HepG2 (cell line): Measurements from ENCODE around the gene OR2F2. TPM values are rescaled to one million over a fixed set of nuclear protein-coding genes. Genes with fewer than 3 reads are reported as not detected.

Experiments used
- ARNT ChIP-seq: fragments of 450-650 bp; IDR thresholded peaks from 2 replicates; pipeline ENCODE4 v1.6.1; 2017
- ATF1 ChIP-seq: IDR thresholded peaks from 2 replicates; pipeline ENCODE4 v1.6.1; 2016; ENCODE audit warnings: mild to moderate bottlenecking, control low read depth
- ATRX ChIP-seq: sonication (generic); formaldehyde crosslinking; IDR thresholded peaks from 2 replicates; pipeline ENCODE4 v1.4.0; 2020; ENCODE audit warnings: missing genetic modification reagents, borderline replicate concordance
- HNRNPH1 ChIP-seq: fragments of 200-400 bp; formaldehyde crosslinking; optimal IDR thresholded peaks from 2 replicates; pipeline ENCODE3; 2017; ENCODE audit warnings: mild to moderate bottlenecking, low read depth, low read length
- HOXA5 ChIP-seq: sonication (generic); formaldehyde crosslinking; IDR thresholded peaks from 2 replicates; pipeline ENCODE4 v1.4.0; 2020; ENCODE audit warnings: missing genetic modification reagents
- KDM6A ChIP-seq: IDR thresholded peaks from 2 replicates; pipeline ENCODE4 v1.6.1; 2016; ENCODE audit warnings: low read depth
- KLF12 ChIP-seq: sonication (generic); formaldehyde crosslinking; IDR thresholded peaks from 2 replicates; pipeline ENCODE4 v1.4.0; 2020; ENCODE audit warnings: missing genetic modification reagents, borderline replicate concordance
- KLF9 ChIP-seq: IDR thresholded peaks from 2 replicates; pipeline ENCODE4 v1.6.1; 2016; ENCODE audit warnings: low read depth
- MLLT10 ChIP-seq: sonication (generic); formaldehyde crosslinking; IDR thresholded peaks from 2 replicates; pipeline ENCODE4 v1.4.0; 2020; ENCODE audit warnings: missing genetic modification reagents
- MTA3 ChIP-seq: sonication (generic); formaldehyde crosslinking; IDR thresholded peaks from 2 replicates; pipeline ENCODE4 v1.4.0; 2020; ENCODE audit warnings: missing genetic modification reagents
- NFKBIZ ChIP-seq: IDR thresholded peaks from 2 replicates; pipeline ENCODE4 v1.6.1; 2018; ENCODE audit warnings: missing genetic modification reagents, missing compliant biosample characterization
- PCBP2 ChIP-seq: fragments of 200-400 bp; formaldehyde crosslinking; optimal IDR thresholded peaks from 2 replicates; pipeline ENCODE3; 2018; ENCODE audit warnings: low read length, low read depth; ENCODE audit not compliant: poor library complexity, severe bottlenecking
- PRMT3 ChIP-seq: sonication (generic); formaldehyde crosslinking; IDR thresholded peaks from 2 replicates; pipeline ENCODE4 v1.8.1; 2022; ENCODE audit warnings: low read depth, mild to moderate bottlenecking, moderate library complexity, missing genetic modification reagents, borderline replicate concordance
- ZNF17 ChIP-seq: sonication (generic); formaldehyde crosslinking; IDR thresholded peaks from 2 replicates; pipeline ENCODE4 v1.5.0; 2020; ENCODE audit warnings: mild to moderate bottlenecking, missing genetic modification reagents
- ZNF543 ChIP-seq: sonication (generic); formaldehyde crosslinking; IDR thresholded peaks from 2 replicates; pipeline ENCODE4 v1.4.0; 2020; ENCODE audit warnings: mild to moderate bottlenecking, missing genetic modification reagents
- ZNF557 ChIP-seq: sonication (generic); formaldehyde crosslinking; IDR thresholded peaks from 2 replicates; pipeline ENCODE4 v1.4.0; 2020; ENCODE audit warnings: missing genetic modification reagents
- ZNF652 ChIP-seq: IDR thresholded peaks from 2 replicates; pipeline ENCODE4 v1.6.1; 2016; ENCODE audit warnings: low read depth, borderline replicate concordance
- ZNF672 ChIP-seq: sonication (generic); formaldehyde crosslinking; IDR thresholded peaks from 2 replicates; pipeline ENCODE4 v1.8.1; 2022; ENCODE audit warnings: missing genetic modification reagents
- ZNF792 ChIP-seq: IDR thresholded peaks from 2 replicates; pipeline ENCODE4 v1.6.1; 2016
- polyA plus RNA-seq, 8 experiments: library from polyadenylated mRNA; depleted of rRNA in 3 of 8; stranded (reverse) in 7 of 8; unstranded in 1 of 8; fragments of >200 nt; fragmentation: Illumina TruSeq in 4 of 8; extraction: Trizol in 4 of 8; gene quantifications; 2 replicates each; pipeline versions ENCODE4 v1.2.1 to v1.2.3, GENCODE V29; 2011 to 2016; ENCODE audit warnings: low read depth in 4 of 8, missing spikeins in 1 of 8, mixed read lengths in 1 of 8; ENCODE audit not compliant: insufficient read depth in 1 of 8
- total RNA-seq, 5 experiments: library from RNA; depleted of rRNA; stranded (reverse); fragments of >200 nt; fragmentation: Illumina TruSeq; extraction: Trizol; gene quantifications; 2 replicates each; pipeline ENCODE4 v1.2.3, GENCODE V29; 2016; ENCODE audit warnings: low read depth in 1 of 5
- TF ChIP-seq, protein P1 (sequence below): sonication (generic); formaldehyde crosslinking; conservative IDR thresholded peaks from 2 replicates; pipeline ENCODE4 v1.8.1; 2023; ENCODE audit warnings: missing genetic modification reagents
- TF ChIP-seq, protein P2 (sequence below): sonication (generic); formaldehyde crosslinking; IDR thresholded peaks from 2 replicates; pipeline ENCODE4 v1.9.0; 2022; ENCODE audit warnings: low read depth, missing genetic modification reagents
- TF ChIP-seq, protein P3 (sequence below): sonication (generic); formaldehyde crosslinking; IDR thresholded peaks from 2 replicates; pipeline ENCODE4 v1.9.0; 2021; ENCODE audit warnings: missing genetic modification reagents, borderline replicate concordance
- TF ChIP-seq, protein P4 (sequence below): sonication (generic); formaldehyde crosslinking; IDR thresholded peaks from 2 replicates; pipeline ENCODE4 v1.4.0; 2020; ENCODE audit warnings: missing genetic modification reagents

OR2F2 gene
- total and polyA plus RNA-seq, 2 of the 13 experiments (the other 11 are each of a cell fraction or from before 2014, with no cell fraction given): 0.13 TPM; not detected in 1

DNA sequence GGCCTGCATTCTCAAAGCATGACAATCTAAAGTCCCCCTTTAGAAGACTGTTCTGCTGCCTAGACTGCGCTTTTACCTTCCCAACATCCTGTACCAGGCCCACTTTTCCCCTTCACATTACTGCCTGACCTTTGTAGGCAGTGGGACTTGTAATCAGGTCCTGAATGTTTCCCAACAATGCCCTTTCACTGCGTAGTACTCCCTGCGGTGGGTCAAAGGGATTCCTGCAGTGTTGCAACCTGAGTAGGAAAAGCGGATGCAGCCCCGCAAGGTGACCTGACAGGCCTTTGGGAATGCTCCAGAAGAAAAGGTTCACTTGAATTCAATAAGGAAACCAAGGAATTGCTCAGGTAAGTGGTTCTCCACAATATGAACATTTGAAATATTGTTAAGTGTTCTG lies 28.1 kb upstream of the OR2F2 start (continued):
- TF ChIP-seq, protein P1, sequence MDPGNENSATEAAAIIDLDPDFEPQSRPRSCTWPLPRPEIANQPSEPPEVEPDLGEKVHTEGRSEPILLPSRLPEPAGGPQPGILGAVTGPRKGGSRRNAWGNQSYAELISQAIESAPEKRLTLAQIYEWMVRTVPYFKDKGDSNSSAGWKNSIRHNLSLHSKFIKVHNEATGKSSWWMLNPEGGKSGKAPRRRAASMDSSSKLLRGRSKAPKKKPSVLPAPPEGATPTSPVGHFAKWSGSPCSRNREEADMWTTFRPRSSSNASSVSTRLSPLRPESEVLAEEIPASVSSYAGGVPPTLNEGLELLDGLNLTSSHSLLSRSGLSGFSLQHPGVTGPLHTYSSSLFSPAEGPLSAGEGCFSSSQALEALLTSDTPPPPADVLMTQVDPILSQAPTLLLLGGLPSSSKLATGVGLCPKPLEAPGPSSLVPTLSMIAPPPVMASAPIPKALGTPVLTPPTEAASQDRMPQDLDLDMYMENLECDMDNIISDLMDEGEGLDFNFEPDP (CRISPR knock-in tag): no peak
- TF ChIP-seq ATF1: peak; percentile 68
- TF ChIP-seq ARNT: no peak
- TF ChIP-seq HNRNPH1: no peak
- TF ChIP-seq ZNF652 (CRISPR knock-in tag): no peak; the same call in 1 of the 2 replicates
- TF ChIP-seq, protein P2, sequence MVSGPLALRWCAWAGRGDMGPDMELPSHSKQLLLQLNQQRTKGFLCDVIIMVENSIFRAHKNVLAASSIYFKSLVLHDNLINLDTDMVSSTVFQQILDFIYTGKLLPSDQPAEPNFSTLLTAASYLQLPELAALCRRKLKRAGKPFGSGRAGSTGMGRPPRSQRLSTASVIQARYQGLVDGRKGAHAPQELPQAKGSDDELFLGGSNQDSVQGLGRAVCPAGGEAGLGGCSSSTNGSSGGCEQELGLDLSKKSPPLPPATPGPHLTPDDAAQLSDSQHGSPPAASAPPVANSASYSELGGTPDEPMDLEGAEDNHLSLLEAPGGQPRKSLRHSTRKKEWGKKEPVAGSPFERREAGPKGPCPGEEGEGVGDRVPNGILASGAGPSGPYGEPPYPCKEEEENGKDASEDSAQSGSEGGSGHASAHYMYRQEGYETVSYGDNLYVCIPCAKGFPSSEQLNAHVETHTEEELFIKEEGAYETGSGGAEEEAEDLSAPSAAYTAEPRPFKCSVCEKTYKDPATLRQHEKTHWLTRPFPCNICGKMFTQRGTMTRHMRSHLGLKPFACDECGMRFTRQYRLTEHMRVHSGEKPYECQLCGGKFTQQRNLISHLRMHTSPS (CRISPR knock-in tag): no peak
- TF ChIP-seq NFKBIZ (CRISPR knock-in tag): peak; percentile 92
- TF ChIP-seq KLF12 (CRISPR knock-in tag): no peak
- TF ChIP-seq, protein P3, sequence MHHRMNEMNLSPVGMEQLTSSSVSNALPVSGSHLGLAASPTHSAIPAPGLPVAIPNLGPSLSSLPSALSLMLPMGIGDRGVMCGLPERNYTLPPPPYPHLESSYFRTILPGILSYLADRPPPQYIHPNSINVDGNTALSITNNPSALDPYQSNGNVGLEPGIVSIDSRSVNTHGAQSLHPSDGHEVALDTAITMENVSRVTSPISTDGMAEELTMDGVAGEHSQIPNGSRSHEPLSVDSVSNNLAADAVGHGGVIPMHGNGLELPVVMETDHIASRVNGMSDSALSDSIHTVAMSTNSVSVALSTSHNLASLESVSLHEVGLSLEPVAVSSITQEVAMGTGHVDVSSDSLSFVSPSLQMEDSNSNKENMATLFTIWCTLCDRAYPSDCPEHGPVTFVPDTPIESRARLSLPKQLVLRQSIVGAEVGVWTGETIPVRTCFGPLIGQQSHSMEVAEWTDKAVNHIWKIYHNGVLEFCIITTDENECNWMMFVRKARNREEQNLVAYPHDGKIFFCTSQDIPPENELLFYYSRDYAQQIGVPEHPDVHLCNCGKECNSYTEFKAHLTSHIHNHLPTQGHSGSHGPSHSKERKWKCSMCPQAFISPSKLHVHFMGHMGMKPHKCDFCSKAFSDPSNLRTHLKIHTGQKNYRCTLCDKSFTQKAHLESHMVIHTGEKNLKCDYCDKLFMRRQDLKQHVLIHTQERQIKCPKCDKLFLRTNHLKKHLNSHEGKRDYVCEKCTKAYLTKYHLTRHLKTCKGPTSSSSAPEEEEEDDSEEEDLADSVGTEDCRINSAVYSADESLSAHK (CRISPR knock-in tag): no peak
- TF ChIP-seq KDM6A (CRISPR knock-in tag): peak; percentile 89
- TF ChIP-seq, protein P4, sequence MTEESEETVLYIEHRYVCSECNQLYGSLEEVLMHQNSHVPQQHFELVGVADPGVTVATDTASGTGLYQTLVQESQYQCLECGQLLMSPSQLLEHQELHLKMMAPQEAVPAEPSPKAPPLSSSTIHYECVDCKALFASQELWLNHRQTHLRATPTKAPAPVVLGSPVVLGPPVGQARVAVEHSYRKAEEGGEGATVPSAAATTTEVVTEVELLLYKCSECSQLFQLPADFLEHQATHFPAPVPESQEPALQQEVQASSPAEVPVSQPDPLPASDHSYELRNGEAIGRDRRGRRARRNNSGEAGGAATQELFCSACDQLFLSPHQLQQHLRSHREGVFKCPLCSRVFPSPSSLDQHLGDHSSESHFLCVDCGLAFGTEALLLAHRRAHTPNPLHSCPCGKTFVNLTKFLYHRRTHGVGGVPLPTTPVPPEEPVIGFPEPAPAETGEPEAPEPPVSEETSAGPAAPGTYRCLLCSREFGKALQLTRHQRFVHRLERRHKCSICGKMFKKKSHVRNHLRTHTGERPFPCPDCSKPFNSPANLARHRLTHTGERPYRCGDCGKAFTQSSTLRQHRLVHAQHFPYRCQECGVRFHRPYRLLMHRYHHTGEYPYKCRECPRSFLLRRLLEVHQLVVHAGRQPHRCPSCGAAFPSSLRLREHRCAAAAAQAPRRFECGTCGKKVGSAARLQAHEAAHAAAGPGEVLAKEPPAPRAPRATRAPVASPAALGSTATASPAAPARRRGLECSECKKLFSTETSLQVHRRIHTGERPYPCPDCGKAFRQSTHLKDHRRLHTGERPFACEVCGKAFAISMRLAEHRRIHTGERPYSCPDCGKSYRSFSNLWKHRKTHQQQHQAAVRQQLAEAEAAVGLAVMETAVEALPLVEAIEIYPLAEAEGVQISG (CRISPR knock-in tag): peak; percentile 70
- TF ChIP-seq ZNF672 (CRISPR knock-in tag): no peak
- no peak for TF ChIP-seq KLF9 (CRISPR knock-in tag)
- peak; percentile 71; the same call in 1 of the 2 replicates for TF ChIP-seq ZNF543
- no peak for TF ChIP-seq PRMT3
- TF ChIP-seq ZNF17 (CRISPR knock-in tag): no peak
- TF ChIP-seq ATRX (CRISPR knock-in tag): no peak
- no peak for TF ChIP-seq MLLT10 (CRISPR knock-in tag)
- TF ChIP-seq ZNF557 (CRISPR knock-in tag): peak; percentile 87
- no peak for TF ChIP-seq PCBP2
- TF ChIP-seq ZNF792 (CRISPR knock-in tag): peak; percentile 64; the same call in 1 of the 2 replicates
- no peak for TF ChIP-seq HOXA5
- no peak for TF ChIP-seq MTA3
